Measurements from ENCODE around the gene ABHD17C. TPM values are rescaled to one million over a fixed set of nuclear protein-coding genes. Genes with fewer than 3 reads are reported as not detected.

Gene ABHD17C
- total and polyA plus RNA-seq, 7 donors = 1.1 to 3.7 (median 2.6) TPM

DNA sequence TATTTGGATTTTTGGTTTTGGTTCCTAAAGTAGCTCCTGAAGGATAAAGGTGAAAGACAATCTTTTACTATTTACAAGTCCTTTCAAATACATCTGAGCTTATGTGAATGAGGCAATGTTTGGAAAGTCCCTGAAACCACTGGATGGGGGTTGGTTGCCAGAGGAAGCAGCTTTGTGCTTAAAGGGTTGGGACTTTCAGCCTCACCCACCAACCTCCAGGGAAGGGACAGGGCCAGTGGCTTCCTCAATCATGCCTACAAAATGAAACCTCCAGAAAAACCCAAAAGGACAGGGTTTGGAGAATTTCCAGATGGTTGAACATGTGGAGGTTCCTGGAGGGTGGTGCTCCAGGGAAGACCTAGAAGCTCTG is 20.9 kb upstream of the ABHD17C start:
- no peak overlapping the region for H3K4me3 ChIP-seq
- peaks cover 0 to 12% (median 6%) of the 10 kb centered on the region in 3 donors for H3K27me3 ChIP-seq (ENCODE audit: insufficient read depth in 3 of 3, low read length in 2 of 3)
- no peak for ATAC-seq
- no peaks in the 10 kb centered on the region for H3K9me3 ChIP-seq
- intact Hi-C loops (cut with DNase I) = no loop called here
- H3K27ac ChIP-seq = no peak overlapping the region
- TF ChIP-seq, protein P1, sequence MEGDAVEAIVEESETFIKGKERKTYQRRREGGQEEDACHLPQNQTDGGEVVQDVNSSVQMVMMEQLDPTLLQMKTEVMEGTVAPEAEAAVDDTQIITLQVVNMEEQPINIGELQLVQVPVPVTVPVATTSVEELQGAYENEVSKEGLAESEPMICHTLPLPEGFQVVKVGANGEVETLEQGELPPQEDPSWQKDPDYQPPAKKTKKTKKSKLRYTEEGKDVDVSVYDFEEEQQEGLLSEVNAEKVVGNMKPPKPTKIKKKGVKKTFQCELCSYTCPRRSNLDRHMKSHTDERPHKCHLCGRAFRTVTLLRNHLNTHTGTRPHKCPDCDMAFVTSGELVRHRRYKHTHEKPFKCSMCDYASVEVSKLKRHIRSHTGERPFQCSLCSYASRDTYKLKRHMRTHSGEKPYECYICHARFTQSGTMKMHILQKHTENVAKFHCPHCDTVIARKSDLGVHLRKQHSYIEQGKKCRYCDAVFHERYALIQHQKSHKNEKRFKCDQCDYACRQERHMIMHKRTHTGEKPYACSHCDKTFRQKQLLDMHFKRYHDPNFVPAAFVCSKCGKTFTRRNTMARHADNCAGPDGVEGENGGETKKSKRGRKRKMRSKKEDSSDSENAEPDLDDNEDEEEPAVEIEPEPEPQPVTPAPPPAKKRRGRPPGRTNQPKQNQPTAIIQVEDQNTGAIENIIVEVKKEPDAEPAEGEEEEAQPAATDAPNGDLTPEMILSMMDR (IDR thresholded peaks at IDR 0.05) = no peak
- no peak for DNase-seq
- no peaks in the 10 kb centered on the region for H3K36me3 ChIP-seq (ENCODE audit: insufficient read depth in 1 of 2, low read depth in 1 of 2)
- H3K4me1 ChIP-seq = no peaks in the 10 kb centered on the region

DNA sequence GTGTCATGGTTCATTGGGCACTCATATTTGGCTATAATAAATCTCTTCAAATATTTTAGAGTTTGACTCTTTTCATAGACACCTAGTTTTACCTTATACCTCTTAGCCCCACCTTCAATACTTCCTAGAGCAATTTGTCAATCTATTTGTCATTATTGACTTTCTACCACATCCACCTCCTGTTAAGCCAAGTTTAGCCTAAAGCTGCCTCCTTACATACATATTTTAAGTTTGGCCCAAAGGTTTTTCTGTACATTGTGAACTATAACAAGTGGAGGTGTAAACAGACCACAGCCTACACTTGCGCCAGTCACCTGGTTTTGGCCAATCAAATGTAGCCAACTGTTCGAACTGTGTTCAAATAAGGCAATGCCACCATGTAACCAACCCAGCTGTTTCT is 18.1 kb upstream of the ABHD17C start:
- H3K4me1 ChIP-seq = no peaks in the 10 kb centered on the region
- no peaks in the 10 kb centered on the region for H3K36me3 ChIP-seq (ENCODE audit: insufficient read depth in 1 of 2, low read depth in 1 of 2)
- no peak for ATAC-seq
- DNase-seq = no peak
- no peak overlapping the region for H3K27ac ChIP-seq
- peaks cover 0 to 20% (median 2%) of the 10 kb centered on the region in 3 donors for H3K27me3 ChIP-seq (ENCODE audit: insufficient read depth in 3 of 3, low read length in 2 of 3)
- intact Hi-C loops (cut with DNase I) = no loop called here
- WGBS, 3 donors = 82 to 83% (median 83%) methylated on average over 2 of the region's 2 CpGs
- H3K9me3 ChIP-seq = no peaks in the 10 kb centered on the region
- H3K4me3 ChIP-seq = no peak overlapping the region
- TF ChIP-seq, protein P1 (IDR thresholded peaks at IDR 0.05) = no peak

DNA sequence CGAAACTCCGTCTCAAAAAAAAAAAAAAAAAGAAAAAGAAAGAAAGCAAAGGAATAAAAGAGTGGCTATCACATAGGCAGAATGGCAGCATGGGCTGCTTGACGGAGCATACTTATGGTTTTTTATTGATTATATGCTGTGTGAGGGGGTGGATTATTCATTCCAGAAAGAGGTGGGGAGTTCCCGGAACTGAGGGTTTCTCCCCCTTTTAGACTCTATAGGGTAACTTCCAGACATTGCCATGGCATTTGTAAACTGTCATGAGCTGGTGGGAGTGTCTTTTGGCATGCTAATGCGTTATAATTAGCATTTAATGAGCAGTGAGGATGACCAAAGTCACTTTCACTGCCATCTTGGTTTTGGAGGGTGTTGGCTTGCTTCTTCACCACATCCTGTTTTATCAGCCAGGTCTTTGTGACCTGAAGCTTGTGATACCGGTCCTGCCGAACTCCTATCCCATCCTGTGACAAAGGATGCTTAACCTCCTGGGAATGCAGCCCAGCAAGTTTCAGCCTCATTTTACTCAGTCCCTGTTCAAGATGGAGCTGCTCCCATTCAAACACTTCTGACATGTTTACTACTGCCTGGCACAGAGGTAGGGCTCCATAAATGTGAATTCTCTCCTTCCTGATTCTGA is 15.8 kb upstream of the ABHD17C start:
- Histone ChIP-seq H3K27ac (no peak overlapping the region), H3K36me3 (ENCODE audit: insufficient read depth in 1 of 2, low read depth in 1 of 2) (no peaks in the 10 kb centered on the region), H3K4me1 (no peaks in the 10 kb centered on the region), H3K9me3 (no peaks in the 10 kb centered on the region), H3K27me3 (ENCODE audit: insufficient read depth in 3 of 3, low read length in 2 of 3) (peaks cover 0 to 23% (median 2%) of the 10 kb centered on the region in 3 donors), H3K4me3 (no peak overlapping the region)
- ATAC-seq (no peak), DNase-seq (no peak)
- TF ChIP-seq, protein P1 (IDR thresholded peaks at IDR 0.05) = no peak
- intact Hi-C loops (cut with DNase I) = no loop called here
- 81 to 84% (median 82%) methylated on average over 7 of the region's 7 CpGs for WGBS, 3 donors

DNA sequence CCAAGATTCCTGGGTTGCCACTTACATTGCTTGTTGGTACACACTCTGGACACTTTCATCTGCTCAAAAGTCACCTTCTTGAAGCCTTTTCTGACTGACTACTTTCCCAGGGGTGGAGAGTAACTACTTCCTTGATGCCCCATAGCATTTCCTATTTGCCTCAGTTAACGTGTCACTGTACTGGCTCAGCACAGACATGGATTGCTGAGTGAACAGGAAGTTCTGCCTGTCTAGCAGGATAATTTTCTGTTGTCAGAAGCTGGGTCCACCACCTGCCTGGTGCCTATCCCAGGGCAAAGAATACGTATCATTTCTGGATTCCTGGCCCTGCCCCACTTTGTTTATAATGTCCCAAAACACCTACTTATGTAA is 15.3 kb upstream of the ABHD17C start:
- DNase-seq = no peak
- Histone ChIP-seq H3K27ac (no peak overlapping the region), H3K27me3 (ENCODE audit: insufficient read depth in 3 of 3, low read length in 2 of 3) (peaks cover 0 to 23% (median 2%) of the 10 kb centered on the region in 3 donors), H3K4me3 (no peak overlapping the region), H3K4me1 (no peaks in the 10 kb centered on the region), H3K36me3 (ENCODE audit: insufficient read depth in 1 of 2, low read depth in 1 of 2) (no peaks in the 10 kb centered on the region), H3K9me3 (no peaks in the 10 kb centered on the region)
- ATAC-seq = no peak
- intact Hi-C loops (cut with DNase I) = no loop called here
- 42 to 45% (median 43%) methylated on average over 2 of the region's 2 CpGs for WGBS, 3 donors
- TF ChIP-seq, protein P1 (IDR thresholded peaks at IDR 0.05) = no peak

DNA sequence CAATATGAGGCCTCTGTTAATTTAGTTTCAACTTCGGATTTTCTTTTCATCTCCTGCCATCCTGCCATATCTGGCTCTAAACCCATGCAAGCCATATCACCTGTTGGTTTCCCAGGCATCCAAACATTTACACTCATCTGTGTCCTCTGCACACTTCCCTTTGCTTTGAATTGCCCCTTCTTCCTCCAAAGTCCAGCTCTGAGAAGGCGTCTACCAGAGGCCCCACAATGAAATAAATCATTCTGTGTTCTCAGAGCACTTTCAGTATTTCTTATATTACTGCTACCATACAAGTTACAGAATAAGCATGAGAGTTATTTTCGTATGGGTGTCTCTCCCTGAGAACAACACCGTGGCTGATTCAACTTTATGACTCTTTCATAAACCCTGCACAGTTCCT is 12.9 kb upstream of the ABHD17C start:
- Histone ChIP-seq H3K27ac (no peak overlapping the region), H3K4me3 (no peak overlapping the region), H3K27me3 (ENCODE audit: insufficient read depth in 3 of 3, low read length in 2 of 3) (peaks cover 0 to 15% (median 2%) of the 10 kb centered on the region in 3 donors), H3K4me1 (no peaks in the 10 kb centered on the region), H3K9me3 (no peaks in the 10 kb centered on the region), H3K36me3 (ENCODE audit: insufficient read depth in 1 of 2, low read depth in 1 of 2) (no peaks in the 10 kb centered on the region)
- intact Hi-C loops (cut with DNase I) = no loop called here
- 38 to 48% (median 43%) methylated on average over 4 of the region's 4 CpGs for WGBS, 3 donors
- TF ChIP-seq, protein P1 (IDR thresholded peaks at IDR 0.05) = no peak
- ATAC-seq (no peak), DNase-seq (no peak)
